ENCODE data around the gene C3orf22.
A peak's percentile ranks its signal among the peaks of the same experiment; 100 is the strongest.
"Not testable (repeated sequence)": the region's sequence is repeated elsewhere in the genome, so short reads cannot be mapped to it uniquely, and the experiment has no call there.

C3orf22 gene

GRCh38 chr3:126542340-126543241 is 16.1 kb downstream of the C3orf22 start:
- no peak for DNase-seq

- no peak for DNase-seq
These were observed 16.9 kb downstream of the C3orf22 start for GRCh38 chr3:126541628-126542339.

DNA sequence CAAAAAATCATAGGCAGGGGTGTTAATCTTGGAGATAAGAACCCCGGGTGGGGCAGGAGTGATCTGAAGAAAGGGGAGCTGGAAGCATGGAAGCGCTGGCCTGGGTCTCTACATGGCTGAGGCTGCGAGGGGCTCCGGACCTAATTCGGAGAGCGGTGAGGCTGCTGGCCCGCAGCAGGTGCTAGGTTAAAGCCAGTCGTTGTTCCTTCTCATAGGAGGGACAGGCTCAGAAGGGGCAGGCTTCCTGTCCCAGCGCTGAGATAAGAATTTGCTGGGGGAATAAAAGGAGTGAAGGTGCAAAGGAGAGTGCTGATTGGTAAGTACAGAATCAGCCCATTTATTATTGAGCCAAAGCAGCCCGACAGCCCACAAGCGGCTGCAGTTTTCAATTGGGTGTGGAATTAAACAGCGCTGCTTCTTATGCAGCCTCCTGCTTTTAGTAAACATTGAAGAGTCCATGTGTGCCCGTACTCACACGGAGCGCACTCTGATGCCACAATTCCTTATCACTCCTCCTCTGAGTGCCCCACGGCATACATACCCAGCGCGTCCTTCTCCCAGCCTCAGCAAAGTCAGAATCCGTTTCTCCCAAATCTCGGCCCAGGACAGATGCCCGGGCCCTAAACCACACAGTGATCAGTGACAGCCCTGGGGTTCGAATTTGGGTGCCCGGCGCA is 17.6 kb downstream of the C3orf22 start:
- DNase-seq: no peak

DNA sequence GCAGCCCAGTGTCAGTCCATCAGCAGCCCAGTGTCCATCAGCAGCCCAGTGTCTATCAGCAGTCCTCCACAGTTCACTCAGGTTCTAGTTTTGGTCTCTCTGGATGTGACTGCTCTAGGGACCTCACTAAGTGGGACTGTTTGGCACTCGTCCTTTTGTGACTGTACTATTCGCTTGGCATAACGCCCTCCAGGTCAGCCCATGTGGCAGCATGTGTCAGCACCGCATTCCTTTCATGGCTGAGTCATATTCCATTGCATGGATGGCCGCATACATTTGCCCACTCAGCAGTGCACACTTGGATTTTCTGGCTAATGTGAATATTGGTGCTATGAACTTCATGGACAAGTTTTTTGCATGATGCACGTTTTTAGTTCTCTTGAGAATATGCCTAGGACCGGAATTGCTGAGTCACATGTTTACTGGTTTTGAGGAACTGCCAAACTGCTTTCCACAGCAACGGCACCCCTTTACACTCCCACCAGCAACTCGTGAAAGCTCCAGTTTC is 18.3 kb downstream of the C3orf22 start:
- no peak for DNase-seq

- DNase-seq: peak; percentile 2
These were observed 19.0 kb downstream of the C3orf22 start for GRCh38 chr3:126539558-126540250.

DNA sequence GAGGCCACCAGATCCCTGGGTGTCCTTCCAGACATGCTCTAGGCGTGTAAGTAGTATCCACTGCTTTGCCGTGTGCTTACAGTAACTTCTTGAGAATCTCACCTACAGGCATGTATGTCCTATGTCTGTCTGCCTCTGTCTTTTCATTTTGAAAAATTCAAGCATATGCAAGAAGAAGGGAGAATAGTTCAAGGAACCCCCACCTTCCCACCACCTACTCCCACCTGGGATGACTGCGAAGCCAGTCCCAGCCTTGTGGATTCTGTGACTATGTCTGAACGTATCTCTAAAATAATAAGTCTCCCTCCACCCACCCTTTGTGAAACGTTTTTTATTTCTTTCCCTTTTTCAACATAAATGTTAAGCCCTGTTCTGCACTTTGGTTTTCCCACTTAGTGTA is 19.8 kb downstream of the C3orf22 start:
- no peak for DNase-seq

GRCh38 chr3:126538316-126538715 is 20.4 kb downstream of the C3orf22 start:
- DNase-seq: peak; percentile 0

- no peak for DNase-seq
These were observed 20.9 kb downstream of the C3orf22 start for GRCh38 chr3:126537730-126538281.

- no peak for DNase-seq
These were observed 21.5 kb downstream of the C3orf22 start for GRCh38 chr3:126537116-126537729.

- no peak for DNase-seq
These were observed 22.6 kb downstream of the C3orf22 start for GRCh38 chr3:126536126-126536525.

DNA sequence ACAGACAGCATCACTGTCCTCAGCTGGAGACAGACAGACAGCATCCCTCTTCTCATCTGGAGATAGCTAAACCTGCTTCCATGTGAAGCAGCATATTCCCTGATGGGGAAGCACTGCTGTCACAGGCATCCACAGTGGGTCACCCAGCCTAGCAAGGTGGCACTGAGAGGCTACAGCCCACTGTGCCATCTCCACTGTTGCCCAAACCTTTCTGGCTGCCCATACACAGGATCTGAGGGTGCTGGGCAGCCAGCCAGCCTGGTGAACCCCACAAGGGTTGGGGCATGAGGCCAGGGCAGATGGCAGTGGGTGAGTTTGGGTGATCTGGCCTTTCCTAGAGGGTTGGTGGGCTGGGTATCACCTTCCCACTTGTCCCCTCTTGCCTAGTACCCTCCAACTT is 23.1 kb downstream of the C3orf22 start:
- DNase-seq: no peak

DNA sequence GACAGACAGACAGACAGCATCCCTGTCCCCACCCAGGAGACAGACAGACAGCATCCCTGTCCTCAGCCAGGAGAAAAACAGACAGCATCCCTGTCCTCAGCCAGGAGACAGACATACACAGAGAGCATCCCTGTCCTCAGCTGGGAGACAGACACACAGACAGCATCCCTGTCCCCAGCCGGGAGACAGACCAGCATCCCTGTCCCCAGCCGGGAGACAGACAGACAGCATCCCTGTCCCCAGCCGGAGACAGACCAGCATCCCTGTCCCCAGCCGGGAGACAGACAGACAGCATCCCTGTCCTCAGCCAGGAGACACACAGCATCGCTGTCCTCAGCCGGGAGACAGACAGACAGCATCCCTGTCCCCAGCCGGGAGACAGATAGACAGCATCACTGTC is 24.0 kb downstream of the C3orf22 start:
- DNase-seq: not testable (repeated sequence)

GRCh38 chr3:126533506-126533905 is 25.2 kb downstream of the C3orf22 start:
- no peak for DNase-seq

GRCh38 chr3:126531051-126531330 is 27.7 kb downstream of the C3orf22 start:
- no peak for DNase-seq

GRCh38 chr3:126530171-126531050 is 28.3 kb downstream of the C3orf22 start:
- DNase-seq: no peak

- DNase-seq: no peak
These were observed 29.1 kb downstream of the C3orf22 start for GRCh38 chr3:126529585-126530170.

- no peak for DNase-seq
These were observed 29.8 kb downstream of the C3orf22 start for GRCh38 chr3:126528800-126529541.

- no peak for DNase-seq
These were observed 30.3 kb downstream of the C3orf22 start for GRCh38 chr3:126528419-126528799.

- no peak for DNase-seq
These were observed 31.1 kb downstream of the C3orf22 start for GRCh38 chr3:126527455-126528211.
